Neural cell (in vitro differentiated cells): ENCODE results near the gene CLINT1. TPM values are rescaled to one million over a fixed set of nuclear protein-coding genes. Genes with fewer than 3 reads are reported as not detected.

Experiments
- H2AFZ ChIP-seq: fragments of 200-600, 300-800 bp; sonication (generic), shearing (Covaris generic); 2 replicates; pipeline ENCODE4 v1.6.0; 2014; ENCODE audit warnings: low read depth, mild to moderate bottlenecking, antibody characterized with exemption, low read length, moderate library complexity
- H3F3A ChIP-seq: fragments of 200-600 bp; shearing (Covaris generic); 2 replicates; pipeline ENCODE4 v1.6.1; 2016; ENCODE audit warnings: mild to moderate bottlenecking, moderate library complexity, mixed read lengths, antibody characterized with exemption, low read length; ENCODE audit not compliant: insufficient read depth, poor library complexity, severe bottlenecking
- H3K27ac ChIP-seq: fragments of 200-600, 300-800 bp; sonication (generic), shearing (Covaris generic); 2 replicates; pipeline ENCODE4 v1.5.1; 2014; ENCODE audit warnings: mild to moderate bottlenecking, low read length, moderate library complexity
- H3K27me3 ChIP-seq: fragments of 300-800, 200-600 bp; sonication (generic), shearing (Covaris generic); 2 replicates; pipeline ENCODE4 v1.6.0; 2014; ENCODE audit warnings: mild to moderate bottlenecking, low read depth, low read length, moderate library complexity; ENCODE audit not compliant: insufficient read depth
- H3K36me3 ChIP-seq: fragments of 300-800, 200-600 bp; sonication (generic), shearing (Covaris generic); 2 replicates; pipeline ENCODE4 v1.5.1; 2014; ENCODE audit warnings: mild to moderate bottlenecking, antibody characterized with exemption, low read length, moderate library complexity; ENCODE audit not compliant: insufficient read depth
- H3K4me2 ChIP-seq: fragments of 300-800, 200-600 bp; sonication (generic), shearing (Covaris generic); 2 replicates; pipeline ENCODE4 v1.6.0; 2014; ENCODE audit warnings: mild to moderate bottlenecking, low read length
- H3K4me3 ChIP-seq: fragments of 300-800, 200-600 bp; sonication (generic), shearing (Covaris generic); 2 replicates; pipeline ENCODE4 v1.5.1; 2014; ENCODE audit warnings: mild to moderate bottlenecking, low read length, moderate library complexity
- H3K79me2 ChIP-seq: fragments of 200-600 bp; shearing (Covaris generic); replicated peaks from 2 replicates; pipeline ENCODE4 v1.6.0; 2014; ENCODE audit warnings: mild to moderate bottlenecking, low read length, moderate library complexity; ENCODE audit not compliant: insufficient read depth
- H3K9ac ChIP-seq: fragments of 300-800, 200-600 bp; sonication (generic), shearing (Covaris generic); 2 replicates; pipeline ENCODE4 v1.6.1; 2016; ENCODE audit warnings: mild to moderate bottlenecking, low read length, mixed read lengths
- H3K9me2 ChIP-seq: fragments of 200-600 bp; shearing (Covaris generic); 2 replicates; pipeline ENCODE4 v1.6.1; 2016; ENCODE audit warnings: mild to moderate bottlenecking, low read length, mixed read lengths; ENCODE audit not compliant: insufficient read depth
- H3K9me3 ChIP-seq: fragments of 200-600, 300-800 bp; sonication (generic), shearing (Covaris generic); 2 replicates; pipeline ENCODE4 v1.6.1; 2016; ENCODE audit warnings: mild to moderate bottlenecking, mixed run types, low read length, moderate library complexity, mixed read lengths
- H4K20me1 ChIP-seq: fragments of 200-600 bp; shearing (Covaris generic); 2 replicates; pipeline ENCODE4 v1.6.1; 2016; ENCODE audit warnings: mild to moderate bottlenecking, mixed run types; ENCODE audit not compliant: insufficient read depth
- CTCF ChIP-seq: fragments of 450-650 bp; IDR thresholded peaks from 2 replicates; pipeline ENCODE4 v1.5.1; 2014; ENCODE audit warnings: antibody characterized with exemption, mild to moderate bottlenecking, moderate library complexity; ENCODE audit not compliant: poor library complexity, severe bottlenecking
- EP300 ChIP-seq: fragments of 450-650 bp; conservative IDR thresholded peaks from 2 replicates; pipeline ENCODE4 v1.6.1; 2014; ENCODE audit warnings: antibody characterized with exemption, mild to moderate bottlenecking, moderate library complexity; ENCODE audit not compliant: poor library complexity, severe bottlenecking
- EZH2 ChIP-seq: fragments of 200-600, 300-800 bp; shearing (Covaris generic), sonication (generic); IDR thresholded peaks from 2 replicates; pipeline ENCODE4 v1.6.1; 2014; ENCODE audit warnings: antibody characterized with exemption, low read length, borderline replicate concordance, mild to moderate bottlenecking; ENCODE audit not compliant: insufficient read depth, poor library complexity, severe bottlenecking
- MXI1 ChIP-seq: fragments of 450-650 bp; conservative IDR thresholded peaks from 2 replicates; pipeline ENCODE4 v1.6.1; 2014; ENCODE audit warnings: antibody characterized with exemption, mild to moderate bottlenecking; ENCODE audit not compliant: poor library complexity, severe bottlenecking
- POLR2AphosphoS5 ChIP-seq: IDR thresholded peaks from 2 replicates; pipeline ENCODE4 v1.6.1; 2012
- RAD21 ChIP-seq: fragments of 450-650 bp; conservative IDR thresholded peaks from 2 replicates; pipeline ENCODE4 v1.6.1; 2014; ENCODE audit warnings: antibody characterized with exemption, mild to moderate bottlenecking, moderate library complexity
- REST ChIP-seq: IDR thresholded peaks from 2 replicates; pipeline ENCODE4 v1.6.1; 2012; ENCODE audit warnings: borderline replicate concordance
- SMC3 ChIP-seq: fragments of 450-650 bp; conservative IDR thresholded peaks from 2 replicates; pipeline ENCODE4 v1.6.1; 2014; ENCODE audit warnings: antibody characterized with exemption, mild to moderate bottlenecking, moderate library complexity; ENCODE audit not compliant: poor library complexity
- TAF1 ChIP-seq: IDR thresholded peaks from 2 replicates; pipeline ENCODE4 v1.6.1; 2012; ENCODE audit warnings: low read depth
- polyA plus RNA-seq: library from polyadenylated mRNA; depleted of rRNA; stranded (reverse); fragments of >200 nt; gene quantifications from 2 replicates; pipeline ENCODE4 v1.2.3, GENCODE V29; 2014

Gene CLINT1
- polyA plus RNA-seq, 1 donor from 2014 or later: 47.3 TPM

- Histone ChIP-seq H3K9me3 (no peaks in the 10 kb centered on the region), H4K20me1 (no peaks in the 10 kb centered on the region), H3K4me2 (no peak overlapping the region), H3K27ac (no peak overlapping the region), H3K9ac (no peak overlapping the region), H3K4me3 (no peak overlapping the region), H3K9me2 (no peaks in the 10 kb centered on the region), H2AFZ (no peak overlapping the region), H3K27me3 (no peaks in the 10 kb centered on the region), H3K36me3 (no peaks in the 10 kb centered on the region), H3F3A (no peaks in the 10 kb centered on the region), H3K79me2 (no peaks in the 10 kb centered on the region)
- TF ChIP-seq MXI1 (no peak), POLR2AphosphoS5 (no peak), CTCF (no peak), TAF1 (no peak), SMC3 (no peak), RAD21 (no peak), EP300 (no peak), EZH2 (no peak), REST (no peak)
Observed at GRCh38 chr5:157812086-157812485, 46.9 kb downstream of the CLINT1 start.

GRCh38 chr5:157808043-157808442 is 50.9 kb downstream of the CLINT1 start:
- Histone ChIP-seq H3K36me3 (no peaks in the 10 kb centered on the region), H3F3A (no peaks in the 10 kb centered on the region), H3K9ac (no peak overlapping the region), H3K9me3 (no peaks in the 10 kb centered on the region), H2AFZ (no peak overlapping the region), H3K79me2 (no peaks in the 10 kb centered on the region), H4K20me1 (no peaks in the 10 kb centered on the region), H3K4me2 (no peak overlapping the region), H3K27ac (no peak overlapping the region), H3K27me3 (no peaks in the 10 kb centered on the region), H3K9me2 (no peaks in the 10 kb centered on the region), H3K4me3 (no peak overlapping the region)
- TF ChIP-seq REST (no peak), TAF1 (no peak), EP300 (no peak), MXI1 (no peak), RAD21 (no peak), CTCF (no peak), SMC3 (no peak), EZH2 (no peak), POLR2AphosphoS5 (no peak)
